GM19193 (cell line): ENCODE results near the gene RBM33.

Experiments
- POLR2A ChIP-seq: IDR thresholded peaks from 4 replicates; pipeline ENCODE4 v1.6.1; 2011; ENCODE audit not compliant: insufficient read depth, insufficient read length; ENCODE audit errors: extremely low read depth

RBM33 gene

DNA sequence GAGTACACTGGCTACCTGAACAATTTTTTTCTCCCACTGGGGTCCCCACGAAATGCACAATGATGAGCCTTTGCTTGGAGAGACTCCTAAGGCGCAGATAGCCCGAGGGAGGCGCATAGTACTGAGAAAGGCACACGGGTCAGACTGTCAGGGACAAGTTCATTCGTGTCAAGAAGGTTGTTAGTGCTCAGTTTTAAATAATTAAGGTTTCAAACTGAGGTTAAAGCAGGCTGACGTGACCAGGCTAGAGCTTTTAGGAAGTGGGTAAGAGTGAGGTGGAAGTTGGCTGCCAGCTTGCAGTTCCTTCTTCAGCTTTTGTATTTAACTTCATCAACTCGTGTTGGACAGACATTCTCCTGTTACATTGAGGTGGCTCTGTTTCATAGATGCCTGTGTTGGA, 31.6 kb downstream of the RBM33 start:
- TF ChIP-seq POLR2A: no peak

DNA sequence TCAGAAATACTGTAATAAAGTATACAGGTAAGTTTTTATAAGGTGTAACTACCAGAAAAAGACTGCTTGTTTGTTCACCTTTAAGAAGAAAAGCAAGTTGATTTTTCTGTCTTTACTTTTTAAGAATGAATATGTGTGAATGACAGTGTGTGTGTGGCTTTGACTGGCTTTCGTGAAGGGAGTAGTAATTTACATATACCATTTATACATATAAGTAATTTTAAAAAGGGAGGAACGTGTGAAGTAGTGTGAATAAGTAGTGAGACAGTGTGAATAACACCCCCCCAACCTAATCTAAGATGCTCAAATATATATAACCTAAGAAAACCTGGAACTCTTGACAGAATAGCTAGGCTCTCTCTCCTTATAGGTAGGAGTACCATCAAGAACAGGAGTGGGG, 33.2 kb downstream of the RBM33 start:
- TF ChIP-seq POLR2A: no peak

DNA sequence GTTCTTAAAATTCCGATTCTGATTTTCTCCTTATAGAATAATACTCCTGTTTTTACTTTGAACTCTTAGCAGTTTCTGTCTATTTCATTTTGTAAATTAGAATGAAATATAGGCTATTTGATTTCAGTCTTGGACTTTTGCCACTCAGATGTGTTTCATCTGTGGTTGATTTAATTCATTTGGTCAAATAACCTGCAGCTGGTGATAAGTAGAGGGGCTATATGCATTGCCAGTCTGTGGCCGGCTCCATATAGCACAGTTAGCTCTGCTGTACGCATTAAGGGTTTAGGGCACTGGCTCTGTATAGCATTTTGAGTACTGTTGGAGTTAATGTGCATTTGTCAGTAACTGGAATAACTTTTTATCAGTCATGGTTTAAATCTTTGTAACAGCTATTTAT, 35.7 kb downstream of the RBM33 start:
- no peak for TF ChIP-seq POLR2A

DNA sequence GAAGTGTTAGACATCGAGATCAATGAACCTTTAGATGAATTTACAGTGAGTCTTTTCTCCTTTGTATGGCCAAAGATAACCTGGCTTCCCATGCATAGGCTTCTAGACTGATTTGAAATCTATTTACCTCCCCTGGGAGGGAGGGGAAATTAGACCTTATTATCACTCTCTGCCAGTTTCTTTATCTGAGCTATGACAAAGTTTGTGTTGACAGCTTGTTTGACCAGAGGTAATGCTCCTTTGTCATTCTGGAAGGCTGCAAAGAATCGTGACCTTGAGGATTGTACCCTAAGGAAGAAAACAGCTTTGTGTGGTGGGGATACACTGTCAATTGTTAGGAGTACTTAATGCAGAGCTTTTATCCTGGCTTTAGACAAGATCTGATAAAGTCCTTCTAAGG, 36.4 kb downstream of the RBM33 start:
- no peak for TF ChIP-seq POLR2A

- no peak for TF ChIP-seq POLR2A
Measured at GRCh38 chr7:155681663-155682062, 37.2 kb downstream of the RBM33 start.

GRCh38 chr7:155682484-155682883, 38.0 kb downstream of the RBM33 start:
- no peak for TF ChIP-seq POLR2A

GRCh38 chr7:155683098-155683497, 38.6 kb downstream of the RBM33 start:
- no peak for TF ChIP-seq POLR2A

DNA sequence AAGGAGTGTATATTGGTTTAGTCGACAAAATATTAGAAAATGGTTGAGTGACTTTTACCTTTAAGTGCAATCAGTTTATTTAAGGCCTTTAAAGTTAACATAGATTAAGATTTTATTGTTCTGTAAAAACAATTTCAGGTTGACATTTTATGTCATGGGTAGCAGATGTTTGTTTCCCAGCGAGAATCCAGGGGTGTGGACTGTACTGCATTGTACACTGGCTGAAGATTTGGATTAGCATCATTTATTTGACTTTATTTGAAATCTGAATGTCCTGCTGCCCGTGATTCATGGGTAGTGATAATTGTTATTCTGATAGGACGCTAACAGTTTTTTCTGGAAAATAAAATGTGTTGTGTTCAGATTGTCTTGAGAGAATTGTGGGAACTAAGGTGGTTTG, 39.3 kb downstream of the RBM33 start:
- no peak for TF ChIP-seq POLR2A

DNA sequence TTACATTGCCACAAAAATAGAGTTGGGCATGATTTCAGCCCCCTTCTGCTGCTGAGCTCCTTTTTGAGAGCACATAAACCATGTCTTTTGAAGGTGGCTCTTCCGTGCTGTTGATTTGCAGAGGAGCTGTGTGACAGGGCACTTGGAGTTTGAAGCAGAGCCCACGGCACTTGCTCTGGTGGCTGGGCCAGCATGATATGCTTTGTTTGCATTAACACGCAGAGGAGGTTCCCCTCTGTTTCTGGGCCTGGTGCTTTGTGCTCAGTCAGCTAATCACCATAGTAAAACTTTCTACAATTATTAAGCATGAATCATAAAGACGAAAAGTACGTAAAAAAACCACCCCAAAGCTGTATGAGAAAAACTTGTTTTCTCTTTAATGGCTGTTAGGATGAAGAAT, 40.1 kb downstream of the RBM33 start:
- no peak for TF ChIP-seq POLR2A

DNA sequence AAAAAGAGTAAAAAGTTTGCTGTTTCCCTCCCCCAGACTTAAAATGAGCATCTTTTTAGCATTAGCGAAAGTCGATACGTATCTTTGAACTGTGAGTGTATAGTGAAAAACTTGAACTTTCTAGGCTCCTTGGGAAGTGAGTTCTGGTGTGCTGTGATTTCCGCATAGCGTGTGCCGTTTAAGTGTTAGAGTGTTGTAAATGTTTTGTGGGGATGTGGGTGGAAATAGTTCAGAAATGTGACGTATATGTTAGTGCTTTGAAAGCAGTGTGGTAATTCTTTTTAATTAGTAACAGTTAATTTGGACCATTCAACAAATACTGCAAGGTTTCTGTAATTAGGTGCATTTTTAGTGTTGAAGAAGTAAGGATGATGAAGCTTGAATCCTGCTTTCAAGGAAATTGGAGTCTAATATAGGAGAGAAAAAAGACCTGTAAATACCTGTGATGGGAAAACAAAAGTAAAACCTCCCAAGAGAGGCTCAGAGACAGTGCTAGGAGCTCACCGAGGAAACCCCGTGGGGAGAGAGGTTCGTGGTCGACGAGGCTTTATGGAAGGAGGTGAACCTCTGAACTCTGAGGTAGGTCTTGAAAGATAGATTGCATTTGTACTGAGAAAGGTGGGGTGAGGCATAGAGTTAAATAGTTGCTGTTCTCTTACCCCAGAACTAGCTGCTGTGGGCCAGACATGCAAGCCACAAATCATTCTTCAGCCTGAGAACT, 40.8 kb downstream of the RBM33 start:
- TF ChIP-seq POLR2A: no peak

DNA sequence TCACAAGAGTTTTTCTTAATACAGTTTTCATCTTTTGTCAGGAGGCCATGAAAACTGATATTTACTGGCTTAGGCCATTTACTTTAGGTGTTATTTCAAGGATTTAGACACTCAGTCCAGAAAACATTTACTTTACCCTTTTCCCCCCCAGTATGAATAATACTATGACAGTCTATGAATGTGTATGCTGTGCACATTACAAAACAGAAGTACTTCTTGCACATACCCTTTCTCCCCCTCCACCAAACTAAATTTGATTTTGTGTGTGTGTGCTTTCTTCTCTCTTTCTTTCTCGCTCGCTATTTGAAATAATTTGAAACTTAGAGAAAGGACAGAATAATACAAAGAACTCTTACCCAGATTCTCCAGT, 41.3 kb downstream of the RBM33 start:
- TF ChIP-seq POLR2A: no peak

DNA sequence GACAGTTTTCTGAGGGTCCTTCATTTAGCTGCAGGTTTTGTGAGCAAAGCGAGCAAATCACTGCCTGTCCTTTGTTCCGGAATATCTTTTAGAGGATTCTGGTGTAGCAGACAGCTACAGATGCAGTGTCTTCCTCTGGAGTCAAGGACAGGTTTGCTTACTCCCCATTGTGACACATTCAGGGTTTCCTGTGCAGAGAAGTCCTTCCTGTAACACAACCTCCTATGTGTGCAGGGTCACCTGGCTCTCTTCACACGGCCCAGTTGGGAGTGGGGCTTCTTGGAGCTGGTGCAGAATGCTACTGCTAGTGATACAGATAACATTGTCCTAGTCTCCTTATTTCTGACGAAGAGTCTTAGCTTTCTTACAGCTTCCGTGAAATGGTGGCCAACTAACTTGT, 47.9 kb downstream of the RBM33 start:
- TF ChIP-seq POLR2A: no peak

- TF ChIP-seq POLR2A: no peak
Measured at GRCh38 chr7:155693826-155694225, 49.4 kb downstream of the RBM33 start.

GRCh38 chr7:155694851-155695250, 50.4 kb downstream of the RBM33 start:
- TF ChIP-seq POLR2A: no peak

DNA sequence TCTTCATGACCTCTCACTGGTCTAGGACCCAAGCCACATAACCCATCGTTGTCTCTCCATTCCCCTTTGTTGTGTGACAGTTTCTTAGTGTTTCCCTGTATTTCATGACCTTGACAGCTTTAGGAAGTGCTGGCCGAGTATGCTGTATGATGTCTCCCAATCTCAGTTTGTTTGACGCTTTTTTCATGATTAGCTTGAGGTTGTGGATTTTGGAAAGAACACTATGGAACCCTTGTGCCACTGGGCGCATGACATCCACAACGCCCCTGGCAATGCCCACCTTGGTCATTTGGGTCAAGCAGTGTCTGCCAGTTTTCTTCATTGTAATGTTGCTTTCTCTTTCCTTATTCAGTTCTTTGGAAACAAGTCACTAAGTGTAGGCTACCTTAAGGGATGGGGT, 52.3 kb downstream of the RBM33 start:
- TF ChIP-seq POLR2A: no peak

- TF ChIP-seq POLR2A: no peak
Measured at GRCh38 chr7:155698633-155699032, 54.2 kb downstream of the RBM33 start.

DNA sequence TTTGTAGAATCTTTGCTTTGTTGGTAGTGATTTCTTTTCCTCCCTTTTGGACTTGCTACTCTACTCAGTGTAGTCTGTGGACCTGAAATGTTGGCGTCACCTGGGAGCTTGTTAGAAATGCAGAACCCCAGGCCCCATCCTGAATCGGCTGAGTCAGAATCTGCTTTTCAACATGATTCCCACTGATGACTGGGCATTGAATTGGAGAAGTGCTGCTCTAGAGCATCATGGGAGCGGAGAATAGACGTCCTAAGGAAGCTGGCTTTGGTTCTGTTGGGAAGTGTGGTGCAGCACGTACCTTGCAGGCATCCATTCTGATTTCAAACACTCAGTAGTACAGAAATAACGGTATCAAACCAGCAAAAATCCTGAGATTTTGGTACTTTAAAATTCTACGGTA, 54.7 kb downstream of the RBM33 start:
- no peak for TF ChIP-seq POLR2A
